NCI-H1105 treated with DMSO at 0.1 percent for 48 hours (cell line): ENCODE data around the gene RIN3.
"Not testable (repeated sequence)": the region's sequence is repeated elsewhere in the genome, so short reads cannot be mapped to it uniquely, and the experiment has no call there.

Source experiments
- DNase-seq: peaks from one replicate; lab custom pipeline; 2025; lab: John Stamatoyannopoulos, UW

RIN3 gene

DNA sequence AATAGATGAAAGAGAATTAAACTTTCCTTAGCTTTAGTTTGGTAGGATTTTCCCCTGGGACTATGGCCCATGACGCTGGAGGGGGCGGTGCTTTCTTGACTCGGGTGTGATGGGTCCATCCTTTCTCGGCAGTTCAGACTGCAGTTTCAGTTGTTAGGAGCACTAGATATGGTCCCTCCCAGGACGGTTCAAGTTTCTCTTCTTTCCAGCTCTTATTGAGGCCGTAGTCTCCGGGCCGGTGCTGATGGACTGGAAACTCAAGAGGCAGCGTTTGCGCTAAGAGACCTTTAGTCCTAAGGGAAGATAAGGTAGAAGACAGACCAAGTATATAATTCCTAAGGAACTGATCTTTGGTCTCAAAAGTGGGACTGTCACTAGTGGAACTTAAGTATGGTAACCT is 111.2 kb downstream of the RIN3 start:
- DNase-seq, result no peak

GRCh38 chr14:92625213-92625612 is 111.6 kb downstream of the RIN3 start:
- no peak for DNase-seq

DNA sequence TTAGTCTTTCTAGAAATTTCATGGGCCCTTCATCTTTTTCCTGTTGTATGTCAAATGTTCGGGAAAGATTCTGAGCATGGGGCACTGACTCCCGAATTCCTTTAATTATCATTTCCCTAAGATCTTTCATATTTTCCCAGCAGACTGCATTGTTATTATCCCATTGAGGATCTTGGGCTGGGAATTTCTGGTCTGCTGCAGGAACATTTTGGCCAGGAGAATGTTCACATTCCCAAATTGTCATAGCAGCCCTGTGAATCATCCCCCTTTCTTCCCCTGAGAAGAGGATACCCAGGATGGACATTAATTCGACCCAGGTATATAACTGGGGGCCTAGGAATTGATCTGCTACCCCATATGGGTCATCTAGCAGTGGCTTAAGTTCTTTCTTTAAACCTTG is 112.5 kb downstream of the RIN3 start:
- DNase-seq, result no peak

- DNase-seq, result no peak
These were observed 114.2 kb downstream of the RIN3 start for GRCh38 chr14:92627707-92628215.

DNA sequence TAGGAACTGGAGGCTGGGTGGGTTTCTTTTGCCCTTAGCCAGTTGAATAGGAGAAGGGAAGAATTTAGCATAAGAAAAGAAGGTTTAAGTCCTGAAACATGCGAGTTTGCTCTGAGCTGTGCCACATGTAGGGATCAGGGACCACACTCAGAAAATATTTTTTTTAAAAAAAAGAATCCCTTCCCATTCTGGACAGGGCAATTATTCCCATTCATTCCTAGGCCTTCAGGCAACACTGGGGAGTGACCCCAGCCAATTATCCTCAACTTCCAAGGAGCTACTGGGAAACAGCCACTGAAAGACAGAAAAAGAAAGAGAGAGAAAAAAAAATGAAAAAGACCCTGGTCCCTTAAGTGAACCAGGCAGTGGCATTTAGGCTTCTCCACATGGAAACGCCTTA is 115.1 kb downstream of the RIN3 start:
- DNase-seq, result no peak

DNA sequence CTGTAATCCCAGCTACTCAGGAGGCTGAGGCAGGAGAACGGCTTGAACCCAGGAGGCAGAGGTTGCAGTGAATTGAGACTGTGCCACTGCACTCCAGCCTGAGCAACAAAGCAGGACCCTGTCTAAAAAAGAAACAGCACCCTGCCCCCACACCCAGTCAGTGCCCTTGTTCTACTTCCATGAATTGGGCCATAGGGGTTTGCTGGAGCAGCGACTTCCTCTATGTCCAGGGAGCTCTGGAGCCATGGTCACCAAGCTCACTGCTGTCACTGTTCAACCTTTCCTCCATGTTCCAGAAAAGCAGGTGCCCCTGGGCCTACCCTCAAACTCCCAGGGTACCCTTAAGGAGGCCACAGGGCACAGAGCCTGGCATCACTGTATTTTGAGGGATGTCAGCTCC is 116.8 kb downstream of the RIN3 start:
- DNase-seq, result no peak

DNA sequence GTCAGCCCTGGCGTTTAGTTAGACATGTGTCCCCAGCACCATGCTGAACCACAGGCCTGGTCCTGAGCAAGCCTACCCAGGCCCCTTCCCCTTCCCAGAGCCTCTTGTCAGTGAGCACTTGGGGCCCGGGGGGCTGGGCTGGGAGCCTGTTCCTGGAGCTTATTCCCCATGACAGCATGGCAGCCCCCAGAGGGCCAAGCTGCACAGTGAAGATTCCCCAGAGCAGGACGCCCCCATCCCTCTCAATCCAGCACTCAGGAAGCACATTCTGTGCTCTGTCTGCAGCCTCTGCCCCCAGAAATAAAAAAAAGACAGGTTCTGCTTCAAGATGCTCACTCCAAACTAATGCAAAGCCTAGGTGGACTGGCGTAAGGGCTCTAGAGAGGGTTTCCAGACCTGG is 117.5 kb downstream of the RIN3 start:
- DNase-seq, result no peak

DNA sequence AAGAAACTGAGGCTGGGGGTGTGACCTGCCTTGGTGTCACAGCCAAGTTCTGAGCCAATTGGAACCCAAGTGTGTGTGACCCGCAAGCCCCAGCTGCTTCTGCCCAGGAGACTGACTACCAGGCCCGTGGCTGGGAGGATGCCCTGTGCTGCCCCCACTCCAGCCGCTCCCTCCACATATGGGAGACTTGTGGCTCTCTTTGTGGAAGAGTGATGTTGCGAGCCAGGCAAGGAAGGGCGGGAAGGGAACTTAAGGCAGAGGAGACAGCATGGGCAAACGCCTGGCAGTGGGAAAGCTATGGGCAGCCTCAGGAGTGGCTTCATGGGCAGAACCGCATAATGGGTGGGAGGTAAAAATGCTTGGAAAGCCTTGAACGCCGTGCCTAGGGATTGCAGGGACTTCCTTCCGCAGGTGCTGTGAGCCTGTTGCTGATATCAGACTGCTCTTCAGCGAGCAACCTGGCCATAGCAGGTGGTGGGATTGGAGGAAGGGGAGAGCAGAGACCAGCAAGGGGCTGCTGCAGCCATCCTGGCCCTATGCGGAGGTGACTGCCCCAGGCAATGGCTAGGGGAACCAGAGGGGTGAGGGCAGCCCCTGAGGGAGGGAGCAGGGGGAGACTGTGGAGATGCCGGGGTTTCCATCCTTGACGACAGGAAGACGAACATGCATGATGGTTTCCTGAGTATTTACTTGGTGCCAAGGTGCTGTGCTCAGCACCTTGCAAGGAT is 119.1 kb downstream of the RIN3 start:
- no peak for DNase-seq

DNA sequence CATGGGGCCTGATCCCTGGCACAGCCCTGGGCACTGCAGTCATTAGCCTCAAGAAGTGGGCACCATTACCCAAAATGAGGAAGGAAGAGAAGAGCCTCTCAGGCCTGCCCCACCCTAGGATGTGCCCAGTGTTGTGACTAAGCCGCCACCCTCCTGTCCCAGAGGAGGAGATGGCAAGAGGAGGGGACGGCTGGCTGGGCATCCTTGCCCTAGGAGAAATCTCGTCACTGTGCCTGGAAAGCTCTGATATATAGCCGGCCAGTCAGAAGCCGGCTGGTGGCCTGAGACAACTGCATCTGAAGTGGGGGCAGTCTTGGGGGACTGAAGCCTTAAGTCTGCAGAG is 119.7 kb downstream of the RIN3 start:
- DNase-seq, result no peak

GRCh38 chr14:92633724-92634123 is 120.1 kb downstream of the RIN3 start:
- no peak for DNase-seq

GRCh38 chr14:92635031-92635430 is 121.5 kb downstream of the RIN3 start:
- peak; percentile 96 for DNase-seq

GRCh38 chr14:92635896-92636295 is 122.3 kb downstream of the RIN3 start:
- no peak for DNase-seq

- DNase-seq, result no peak
These were observed 123.6 kb downstream of the RIN3 start for GRCh38 chr14:92637228-92637627.

DNA sequence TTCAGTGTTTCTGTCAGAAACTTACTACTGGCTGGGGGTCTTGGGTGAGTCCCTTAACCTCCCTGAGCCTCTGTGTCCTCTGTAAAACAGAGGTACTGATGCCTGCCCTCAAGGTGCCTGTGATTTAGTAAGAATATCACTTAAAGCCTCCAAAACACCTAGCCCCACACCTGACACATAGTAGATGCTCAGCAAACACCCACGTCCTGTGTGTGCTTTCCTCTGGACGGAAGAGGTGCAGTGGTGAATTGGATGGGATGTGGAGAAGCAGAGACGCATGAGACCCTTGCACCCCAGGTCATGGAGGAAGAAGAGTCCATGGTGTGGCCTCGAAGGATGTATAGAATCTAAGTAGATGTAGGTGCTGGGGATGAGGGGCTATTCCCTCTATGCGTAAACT is 124.3 kb downstream of the RIN3 start:
- no peak for DNase-seq

GRCh38 chr14:92638266-92638665 is 124.7 kb downstream of the RIN3 start:
- DNase-seq, result no peak

DNA sequence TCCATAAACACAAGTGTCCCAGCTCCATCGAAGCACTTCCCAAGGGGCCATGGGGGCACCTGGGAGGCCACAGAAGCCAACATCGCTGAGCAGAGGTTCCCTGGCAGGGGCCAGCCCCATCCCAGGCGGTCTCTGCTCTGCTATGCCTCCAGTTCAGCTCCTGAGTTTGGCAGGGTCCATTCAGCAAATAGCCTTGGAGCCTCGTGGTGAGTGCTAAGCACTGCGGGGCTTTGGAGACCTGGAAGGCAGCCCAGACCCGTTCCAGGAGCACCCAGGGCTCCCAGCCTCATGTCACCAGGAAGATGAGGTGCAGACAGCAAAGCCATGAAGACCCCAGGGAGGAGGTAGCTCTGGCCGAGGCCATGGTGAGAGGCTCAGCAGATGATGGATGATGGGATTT is 125.3 kb downstream of the RIN3 start:
- DNase-seq, result no peak

DNA sequence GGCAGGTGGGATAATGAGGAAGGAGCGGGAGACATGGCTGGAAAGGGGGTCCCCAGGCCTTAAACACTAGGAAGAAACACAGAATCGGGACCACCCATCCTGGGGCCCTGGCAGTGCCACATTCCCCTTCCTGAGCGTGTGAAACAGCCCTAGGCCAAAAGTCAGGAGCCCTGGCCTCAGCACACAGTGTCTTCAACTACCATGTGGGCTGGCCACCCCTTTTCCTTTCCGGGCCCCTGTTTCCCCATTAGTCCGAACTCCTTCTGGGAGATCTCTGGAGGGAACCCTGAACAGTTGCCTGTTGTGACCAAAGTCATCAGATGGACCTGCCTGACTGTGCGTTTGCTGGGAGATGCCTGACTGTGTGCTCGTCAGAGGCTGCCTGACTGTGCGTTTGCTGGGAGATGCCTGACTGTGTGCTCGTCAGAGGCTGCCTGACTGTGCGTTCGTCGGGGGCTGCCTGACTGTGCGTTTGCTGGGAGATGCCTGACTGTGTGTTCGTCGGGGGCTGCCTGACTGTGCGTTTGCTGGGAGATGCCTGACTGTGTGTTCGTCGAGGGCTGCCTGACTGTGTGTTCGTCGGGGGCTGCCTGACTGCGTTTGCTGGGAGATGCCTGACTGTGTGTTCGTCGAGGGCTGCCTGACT is 126.0 kb downstream of the RIN3 start:
- not testable (repeated sequence) for DNase-seq

DNA sequence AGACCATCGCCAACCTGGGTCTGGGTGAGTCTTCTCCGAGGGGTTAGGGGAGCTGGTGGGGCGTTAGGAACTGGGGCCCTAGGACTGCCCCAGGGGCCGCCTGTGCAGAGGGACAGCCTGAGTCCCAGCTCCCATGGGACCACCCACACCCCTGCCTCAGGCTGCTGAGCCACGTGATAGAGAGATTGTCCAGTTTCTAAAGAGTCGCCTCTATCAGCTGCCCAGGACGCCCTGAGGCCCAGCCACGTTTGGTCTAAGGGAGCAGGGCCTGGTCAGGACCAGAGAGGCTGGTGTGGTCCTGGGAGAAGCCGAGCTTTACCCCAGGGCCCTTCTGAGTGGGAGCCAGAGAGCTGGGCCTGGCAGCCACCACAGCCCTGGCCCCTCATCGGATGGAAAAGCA is 127.7 kb downstream of the RIN3 start:
- DNase-seq, result no peak

DNA sequence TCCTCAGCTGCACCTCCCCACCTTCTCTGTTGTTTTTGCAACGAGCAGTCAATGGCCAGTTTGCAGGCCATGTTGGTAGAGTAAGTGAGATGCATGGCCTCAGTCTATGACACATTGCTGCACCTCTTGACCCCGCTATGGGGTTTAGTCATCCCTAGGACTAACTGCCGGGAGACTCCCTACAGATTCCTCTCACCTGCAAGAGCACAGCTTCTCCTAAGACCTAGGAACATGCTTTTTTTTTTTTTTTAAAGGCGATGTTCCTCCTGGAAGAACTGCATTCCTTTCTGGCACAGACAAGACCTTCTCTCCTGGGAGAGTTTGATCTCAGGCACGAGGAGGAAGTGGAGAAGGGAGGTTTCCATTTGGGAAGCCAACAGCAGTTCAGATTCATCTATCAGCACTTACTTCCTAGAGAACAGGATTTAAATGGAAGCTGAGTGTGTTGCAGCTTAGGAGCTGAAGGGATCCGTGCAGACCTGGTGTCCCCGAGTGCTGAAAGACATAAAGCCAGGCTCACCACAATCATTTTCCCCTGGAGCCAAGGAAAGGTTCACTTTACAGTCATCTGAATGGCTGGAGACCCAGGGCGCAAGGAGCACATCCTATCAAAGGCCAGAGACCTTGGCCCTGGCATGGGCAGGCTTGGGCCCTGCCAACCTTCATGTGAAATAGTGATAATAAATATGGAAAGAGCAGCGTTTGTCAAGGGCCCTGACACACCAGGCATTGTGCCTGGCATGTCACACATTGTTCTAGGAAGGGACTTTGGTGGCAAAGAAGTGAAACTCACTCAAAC is 130.8 kb downstream of the RIN3 start:
- DNase-seq, result no peak

DNA sequence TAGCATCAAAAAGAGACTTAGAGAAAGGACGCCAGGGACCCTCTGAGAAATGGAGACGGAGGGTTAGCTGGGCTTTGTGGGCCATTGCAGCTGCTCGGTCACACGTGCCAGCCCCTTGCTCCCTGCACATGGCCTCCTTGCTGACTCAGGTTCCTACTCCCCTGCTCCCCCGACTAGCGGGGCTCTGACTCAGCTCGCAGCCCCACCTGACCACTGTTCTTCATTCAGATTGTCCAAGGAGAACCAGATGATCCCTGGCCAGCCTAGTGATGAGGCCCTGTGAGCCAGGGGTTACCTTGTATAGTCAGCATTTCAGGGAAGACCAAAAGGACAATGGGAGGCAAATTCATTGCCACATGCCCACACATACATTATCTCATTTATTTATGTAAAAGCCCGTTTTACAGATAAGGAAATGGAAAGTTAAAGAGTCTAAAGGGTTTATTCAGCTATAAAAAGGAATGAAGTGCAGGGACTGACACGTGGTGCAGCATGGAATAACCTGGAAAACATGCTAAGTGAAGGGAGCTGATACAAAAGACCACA is 131.5 kb downstream of the RIN3 start:
- no peak for DNase-seq

GRCh38 chr14:92645841-92646478 is 132.4 kb downstream of the RIN3 start:
- DNase-seq, result no peak
